Upper lobe of left lung (tissue), 6 donors: ENCODE data around the gene TNFAIP2. TPM values are rescaled to one million over a fixed set of nuclear protein-coding genes. Genes with fewer than 3 reads are reported as not detected.
A peak's percentile ranks its signal among the peaks of the same experiment; 100 is the strongest.

Experiments
- ATAC-seq, 2 donors: fragments of 200-7000 bp; cut with Tn5 transposase; one replicate each; pipeline ENCODE4 v1.9.1; 2022; ENCODE audit warnings: mild to moderate bottlenecking in 2 of 2, moderate library complexity in 2 of 2; ENCODE audit not compliant: low FRiP score in 2 of 2
- DNase-seq, 2 donors: peaks; one replicate each; pipeline ENCODE4 v3.0.0-alpha.2; 2019 to 2020
- H3K27ac ChIP-seq, 4 donors: fragments of 200-600 bp; sonication (generic); one replicate each; pipeline ENCODE4 v1.5.1; 2016 to 2019
- H3K27me3 ChIP-seq, 4 donors: fragments of 200-600 bp; sonication (generic); one replicate each; pipeline ENCODE4 v1.5.1; 2017 to 2019
- H3K36me3 ChIP-seq, 4 donors: fragments of 200-600 bp; sonication (generic); one replicate each; pipeline ENCODE4 v1.5.1; 2016 to 2019
- H3K4me1 ChIP-seq, 4 donors: fragments of 200-600 bp; sonication (generic); one replicate each; pipeline ENCODE4 v1.5.1; 2018 to 2019
- H3K4me3 ChIP-seq, 4 donors: fragments of 200-600 bp; sonication (generic); one replicate each; pipeline ENCODE4 v1.5.1; 2017 to 2019; ENCODE audit warnings: mild to moderate bottlenecking in 2 of 4, moderate library complexity in 1 of 4
- H3K9me3 ChIP-seq, 4 donors: fragments of 200-600 bp; sonication (generic); one replicate each; pipeline ENCODE4 v1.5.1; 2018 to 2019
- CTCF ChIP-seq, 6 experiments: fragments of 450-650 bp in 4 of 6; fragments of 200-600 bp in 2 of 6; sonication (generic) in 2 of 6; IDR thresholded peaks; one replicate each; pipeline ENCODE4 v1.5.1; 2016 to 2019; ENCODE audit warnings: antibody characterized with exemption in 6 of 6
- EP300 ChIP-seq, 4 donors: sonication (generic); formaldehyde crosslinking; IDR thresholded peaks; one replicate each; pipeline ENCODE4 v1.5.1; 2017; ENCODE audit warnings: antibody characterized with exemption in 4 of 4, control low read depth in 2 of 4
- POLR2A ChIP-seq, 4 donors: fragments of 450-650 bp; IDR thresholded peaks; one replicate each; pipeline ENCODE4 v1.5.1; 2016 to 2017; ENCODE audit warnings: antibody characterized with exemption in 4 of 4, mild to moderate bottlenecking in 2 of 4
- POLR2AphosphoS5 ChIP-seq, 2 donors: sonication (generic); formaldehyde crosslinking; IDR thresholded peaks; one replicate each; pipeline ENCODE4 v1.5.1; 2017; ENCODE audit warnings: antibody characterized with exemption in 2 of 2
- WGBS, 2 donors: methylation state at CpG; one replicate each; pipeline ENCODE4 v1.1.5; 2017 to 2018; 5-methylcytosine and 5-hydroxymethylcytosine counted together
- total RNA-seq, 6 donors: library from RNA; depleted of rRNA in 4 of 6; stranded (reverse); fragments of >200 nt in 4 of 6; gene quantifications; one replicate each; pipeline versions ENCODE4 v1.1.0 to v1.2.1, GENCODE V29; 2016 to 2021
- donor health status: DM: no; HTN: no; CAD: no; lungs with moderate emphysema.
- donor health status: DM: no; HTN: yes; CAD: no; lungs with severe emphysema.

The TNFAIP2 gene
- total RNA-seq, 6 donors from 2014 or later: 51.2 to 542 (median 229) TPM

- Histone ChIP-seq H3K36me3 (no peaks in the 10 kb centered on the region), H3K27me3 (no peaks in the 10 kb centered on the region), H3K4me1 (peaks cover 11 to 29% (median 19%) of the 10 kb centered on the region in 4 donors), H3K9me3 (no peaks in the 10 kb centered on the region), H3K4me3 (peak within 1 kb of the TSS in 2 of 4 donors; percentile 13 to 33), H3K27ac (peak within 1 kb of the TSS; percentile 47 to 70 (median 66))
- TF ChIP-seq EP300 (IDR thresholded peaks at IDR 0.05): no peak
- no peak for TF ChIP-seq POLR2A (IDR thresholded peaks at IDR 0.05)
- no peak for TF ChIP-seq POLR2AphosphoS5 (IDR thresholded peaks at IDR 0.05)
- TF ChIP-seq CTCF (IDR thresholded peaks at IDR 0.05): no peak
- ATAC-seq (peak in 1 of 2 donors; percentile 11), DNase-seq (peak in 1 of 2 donors; percentile 76)
- WGBS, 2 donors: 44 to 78% methylated on average over 10 to 22 of the region's 23 CpGs
These were observed 28.7 kb upstream of the TNFAIP2 start, which contains the start of gene EXOC3L4 for GRCh38 chr14:103094406-103095209. Gene EXOC3L4, plus strand, starts transcription at chr14:103094725. Its CDS starts 5,495 bp downstream, at chr14:103100220.

DNA sequence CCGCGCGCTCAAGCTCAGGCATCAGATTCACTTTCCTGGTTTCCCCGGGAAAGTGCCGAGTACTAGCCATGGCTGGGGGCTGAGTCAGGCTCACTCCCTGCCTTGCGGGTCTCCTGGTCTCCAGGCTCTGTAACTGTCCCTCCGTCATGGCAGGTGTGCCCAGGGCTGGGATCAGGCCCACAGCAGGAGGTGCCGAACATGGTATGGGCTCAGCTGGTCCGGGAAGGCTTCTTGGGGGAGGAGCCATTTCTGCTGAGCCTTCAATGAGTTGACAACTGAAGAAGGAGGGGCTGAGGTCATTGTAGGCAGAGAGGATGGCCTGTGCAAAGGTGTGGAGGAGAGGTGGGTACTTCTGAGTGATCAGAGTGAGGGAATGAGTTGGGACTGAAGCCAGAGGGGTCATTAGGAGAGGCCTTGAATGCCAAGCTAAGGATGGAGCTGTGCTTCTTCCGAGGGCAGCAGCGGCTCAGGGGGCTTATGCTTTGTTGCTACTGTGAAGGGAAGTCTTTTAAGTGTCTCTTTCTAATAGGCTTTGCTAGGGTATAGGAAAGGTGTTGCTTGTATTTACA is 28.0 kb upstream of the TNFAIP2 start:
- DNase-seq (no peak), ATAC-seq (no peak)
- Histone ChIP-seq H3K4me1 (peaks cover 11 to 27% (median 19%) of the 10 kb centered on the region in 4 donors), H3K9me3 (no peaks in the 10 kb centered on the region), H3K27ac (peak overlapping the region in 2 of 4 donors; percentile 64 to 70), H3K4me3 (no peak overlapping the region), H3K27me3 (no peaks in the 10 kb centered on the region), H3K36me3 (no peaks in the 10 kb centered on the region)
- TF ChIP-seq CTCF (IDR thresholded peaks at IDR 0.05) (no peak), EP300 (IDR thresholded peaks at IDR 0.05) (no peak), POLR2A (IDR thresholded peaks at IDR 0.05) (no peak), POLR2AphosphoS5 (IDR thresholded peaks at IDR 0.05) (no peak)
- 92% methylated on average over 7 to 11 of the region's 11 CpGs for WGBS, 2 donors

DNA sequence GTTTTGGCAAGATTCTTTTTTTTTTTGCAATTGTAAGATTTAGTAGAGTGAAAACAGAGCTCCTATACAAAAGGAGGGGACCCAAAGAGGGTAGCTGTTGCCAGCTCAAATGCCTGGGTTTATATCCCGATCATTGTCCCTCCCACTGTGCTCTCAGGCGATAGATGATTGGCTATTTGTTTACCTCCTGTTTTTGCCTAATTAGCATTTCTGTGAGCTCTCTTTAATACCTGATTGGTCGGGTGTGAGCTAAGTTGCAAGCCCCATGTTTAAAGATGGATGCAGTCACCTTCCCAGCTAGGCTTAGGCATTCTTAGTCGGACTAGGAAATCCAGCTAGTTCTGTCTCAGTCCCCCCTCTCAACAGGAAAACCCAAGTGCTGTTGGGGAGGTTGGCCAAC is 26.9 kb upstream of the TNFAIP2 start:
- Histone ChIP-seq H3K36me3 (no peaks in the 10 kb centered on the region), H3K27me3 (peaks cover 0 to 2% (median 0%) of the 10 kb centered on the region in 4 donors), H3K9me3 (no peaks in the 10 kb centered on the region), H3K4me3 (no peak overlapping the region), H3K27ac (no peak overlapping the region), H3K4me1 (peaks cover 5 to 18% (median 13%) of the 10 kb centered on the region in 4 donors)
- TF ChIP-seq POLR2A (IDR thresholded peaks at IDR 0.05) (no peak), EP300 (IDR thresholded peaks at IDR 0.05) (no peak), POLR2AphosphoS5 (IDR thresholded peaks at IDR 0.05) (no peak), CTCF (IDR thresholded peaks at IDR 0.05) (no peak)
- WGBS, 2 donors: 74 to 86% methylated on average over 4 of the region's 4 CpGs
- no peak for DNase-seq
- ATAC-seq: no peak

DNA sequence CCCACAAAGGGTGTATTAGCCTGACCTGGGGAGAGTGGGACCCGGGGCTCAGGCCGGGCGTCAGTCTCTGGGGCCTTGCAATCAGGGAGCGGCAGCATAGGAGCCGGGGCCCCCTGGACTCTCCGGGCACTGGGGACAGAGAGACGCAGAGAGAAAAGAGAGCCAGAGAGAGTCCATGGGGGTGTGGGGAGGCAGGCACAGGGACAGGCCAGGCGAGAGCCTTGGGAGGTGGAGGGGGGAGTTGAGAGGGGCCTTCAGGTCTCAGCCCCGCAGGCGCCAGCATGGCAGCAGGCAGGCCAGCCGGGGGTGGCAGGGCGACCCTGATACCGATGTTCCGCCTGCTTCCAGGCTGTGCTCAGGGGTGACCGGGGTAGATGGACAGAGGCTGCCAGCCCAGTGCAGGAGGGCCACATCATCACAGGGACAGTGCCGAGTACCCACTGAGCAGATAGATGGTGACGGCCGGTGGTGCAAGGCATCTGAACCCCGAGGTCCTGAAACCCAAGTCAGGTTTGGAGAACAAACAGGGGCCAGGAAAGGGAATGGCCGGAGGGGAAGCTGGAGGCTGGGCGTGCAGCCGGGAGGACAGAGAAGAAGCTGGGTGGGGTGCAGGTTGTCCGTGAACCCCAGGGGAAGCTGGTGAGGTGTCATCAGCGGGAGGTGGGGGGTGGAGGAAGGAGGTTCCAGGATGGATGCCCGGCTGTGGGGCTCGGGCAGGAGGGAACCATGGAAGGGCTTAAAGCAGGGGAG is 25.8 kb upstream of the TNFAIP2 start:
- H3K27me3 ChIP-seq: peaks cover 0 to 12% (median 5%) of the 10 kb centered on the region in 4 donors
- H3K27ac ChIP-seq: no peak overlapping the region
- ATAC-seq (no peak), DNase-seq (peak in 1 of 2 donors; percentile 75)
- WGBS, 2 donors: 79 to 87% methylated on average over 20 to 26 of the region's 26 CpGs
- no peak for TF ChIP-seq CTCF (IDR thresholded peaks at IDR 0.05)
- TF ChIP-seq POLR2A (IDR thresholded peaks at IDR 0.05): no peak
- TF ChIP-seq EP300 (IDR thresholded peaks at IDR 0.05): no peak
- H3K9me3 ChIP-seq: no peaks in the 10 kb centered on the region
- no peaks in the 10 kb centered on the region for H3K36me3 ChIP-seq
- H3K4me1 ChIP-seq: peaks cover 5 to 18% (median 14%) of the 10 kb centered on the region in 4 donors
- H3K4me3 ChIP-seq: no peak overlapping the region
